ENCODE data around the gene PYGM.

Gene PYGM

GRCh38 chr11:64735725-64736259, 24.0 kb downstream of the PYGM start:
- no peak for DNase-seq (ENCODE audit: low read depth, low spot score)

- no peak for DNase-seq (ENCODE audit: low read depth, low spot score)
These were observed 24.7 kb downstream of the PYGM start for GRCh38 chr11:64734811-64735724.

DNA sequence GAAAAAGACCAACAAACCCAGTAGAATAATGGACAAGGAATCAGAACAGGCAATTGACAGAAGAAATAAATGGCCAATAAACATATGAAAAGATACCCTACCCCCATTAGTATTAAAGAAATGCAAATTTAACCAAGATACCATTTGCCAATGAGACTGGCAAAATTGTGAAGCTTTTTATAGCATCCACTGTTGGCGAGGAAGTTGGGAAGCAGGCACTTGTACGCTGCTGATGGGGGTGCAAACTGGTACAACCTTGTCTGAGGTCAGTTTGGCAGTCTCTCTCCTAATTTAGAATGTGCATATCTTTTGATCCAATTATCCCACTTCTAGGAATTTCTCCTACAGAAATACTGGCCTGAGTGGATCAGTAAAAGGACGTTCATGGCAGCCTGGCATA, 28.2 kb downstream of the PYGM start:
- DNase-seq (ENCODE audit: low read depth, low spot score) = no peak

DNA sequence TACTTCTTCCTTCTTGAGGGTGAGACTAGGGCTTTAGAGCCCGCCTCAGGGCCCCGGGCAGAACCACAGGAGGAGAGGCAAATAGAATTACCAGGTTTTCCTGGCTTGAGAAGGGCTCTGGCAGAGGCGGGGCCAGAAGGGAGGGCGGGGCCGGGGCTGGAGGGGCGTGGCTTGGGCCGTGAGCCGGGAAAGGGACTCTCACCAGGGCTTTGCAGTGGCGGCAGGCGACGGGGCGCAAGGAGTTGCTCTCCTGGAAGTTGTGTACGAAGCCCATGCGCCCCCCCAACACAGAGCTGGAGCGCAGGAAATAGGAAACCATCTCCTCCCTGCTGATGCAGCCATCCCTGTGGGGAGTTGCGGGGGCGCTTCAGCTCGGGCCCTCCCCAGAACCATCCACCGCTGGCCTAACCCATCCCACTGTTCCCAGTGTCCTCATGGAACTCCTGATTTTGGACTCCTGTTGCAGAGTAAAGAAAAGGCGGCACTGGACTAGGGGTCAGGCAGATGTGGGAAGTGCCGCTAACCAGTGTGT, 29.9 kb downstream of the PYGM start:
- DNase-seq (ENCODE audit: low read depth, low spot score) = peak; percentile 91

- DNase-seq (ENCODE audit: low read depth, low spot score) = no peak
These were observed 30.9 kb downstream of the PYGM start for GRCh38 chr11:64728757-64729365.

- no peak for DNase-seq (ENCODE audit: low read depth, low spot score)
These were observed 32.8 kb downstream of the PYGM start for GRCh38 chr11:64726867-64727530.

- DNase-seq (ENCODE audit: low read depth, low spot score) = peak; percentile 69
These were observed 33.5 kb downstream of the PYGM start for GRCh38 chr11:64726211-64726641.

DNA sequence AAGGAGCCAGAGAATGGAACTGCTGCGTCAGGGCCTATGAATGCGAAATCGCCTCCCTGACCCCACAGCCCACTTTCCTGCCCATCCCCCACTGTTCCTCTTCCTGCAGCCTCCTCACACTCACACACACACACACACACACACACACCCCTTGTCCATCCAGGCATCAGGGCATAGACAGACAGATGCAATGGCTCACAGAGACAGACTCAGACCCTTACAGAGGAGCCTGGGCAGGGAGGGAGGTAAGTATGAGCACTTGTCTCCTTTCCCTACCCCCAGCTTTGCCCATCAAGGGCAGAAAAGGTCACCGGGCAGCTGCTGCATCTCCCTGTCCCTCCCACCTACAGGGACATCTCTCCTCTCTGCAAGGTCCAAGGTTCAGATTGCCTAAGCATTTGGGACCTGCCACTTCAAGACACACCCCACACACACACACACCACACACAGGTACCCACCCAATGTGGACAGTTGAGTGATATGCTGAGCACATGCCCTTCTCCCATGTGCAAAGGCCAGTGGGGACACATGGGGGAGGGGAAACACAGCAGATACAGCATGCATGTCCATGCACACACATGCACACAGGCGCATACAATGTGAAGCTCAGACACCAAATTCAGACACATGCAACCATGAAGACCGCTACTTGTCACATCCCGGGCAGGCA, 34.8 kb downstream of the PYGM start:
- DNase-seq (ENCODE audit: low read depth, low spot score) = no peak

DNA sequence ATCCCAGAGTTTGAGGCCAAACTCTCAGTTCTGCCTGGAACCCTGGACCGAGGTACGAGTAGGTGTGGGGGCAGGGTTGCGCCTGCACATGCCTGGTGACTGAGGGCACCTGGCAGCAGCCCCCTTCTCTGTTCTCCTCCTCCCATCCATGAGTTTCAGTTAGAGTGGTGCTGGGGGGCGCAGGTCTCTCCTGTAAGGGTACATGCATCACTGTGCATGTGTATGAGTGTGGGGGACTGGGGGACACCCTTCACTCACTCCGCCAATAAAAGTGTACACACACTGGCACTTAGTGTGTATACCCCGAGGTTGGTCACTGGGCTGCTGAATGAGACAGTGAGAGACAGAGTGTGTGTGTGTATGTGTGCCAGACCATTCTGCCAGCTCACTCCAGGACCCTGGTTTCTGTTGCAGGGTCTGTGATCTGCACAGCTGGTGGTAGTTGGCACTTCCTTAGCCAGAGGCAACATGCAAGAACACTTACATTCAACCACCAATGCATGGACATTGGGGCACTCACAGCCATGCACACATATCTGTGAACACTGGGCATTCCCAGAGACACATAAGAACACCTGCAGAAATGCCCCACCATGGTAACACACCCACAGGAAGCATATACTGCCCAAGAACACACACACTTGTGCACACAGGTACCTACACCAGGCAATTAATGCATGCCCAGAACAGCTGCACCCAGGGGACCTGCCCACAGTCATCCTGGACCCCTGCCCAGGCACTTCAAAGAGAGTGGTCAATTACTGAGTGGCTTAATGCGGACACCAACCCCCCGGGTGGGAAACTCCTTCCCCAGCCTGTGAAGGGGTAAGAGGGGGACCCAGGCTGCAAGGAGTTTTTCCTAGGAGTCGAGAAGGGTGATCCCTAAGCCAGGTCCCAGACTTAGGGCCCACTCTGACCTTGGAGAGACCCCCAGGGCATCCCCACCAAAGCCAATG, 35.6 kb downstream of the PYGM start:
- no peak for DNase-seq (ENCODE audit: low read depth, low spot score)

GRCh38 chr11:64723117-64723906, 36.5 kb downstream of the PYGM start, which contains the start of gene NRXN2:
NRXN2 (minus strand) TSS chr11:64723197; CDS start chr11:64713699, 9,498 bp downstream.
- peak; percentile 88 for DNase-seq (ENCODE audit: low read depth, low spot score)

DNA sequence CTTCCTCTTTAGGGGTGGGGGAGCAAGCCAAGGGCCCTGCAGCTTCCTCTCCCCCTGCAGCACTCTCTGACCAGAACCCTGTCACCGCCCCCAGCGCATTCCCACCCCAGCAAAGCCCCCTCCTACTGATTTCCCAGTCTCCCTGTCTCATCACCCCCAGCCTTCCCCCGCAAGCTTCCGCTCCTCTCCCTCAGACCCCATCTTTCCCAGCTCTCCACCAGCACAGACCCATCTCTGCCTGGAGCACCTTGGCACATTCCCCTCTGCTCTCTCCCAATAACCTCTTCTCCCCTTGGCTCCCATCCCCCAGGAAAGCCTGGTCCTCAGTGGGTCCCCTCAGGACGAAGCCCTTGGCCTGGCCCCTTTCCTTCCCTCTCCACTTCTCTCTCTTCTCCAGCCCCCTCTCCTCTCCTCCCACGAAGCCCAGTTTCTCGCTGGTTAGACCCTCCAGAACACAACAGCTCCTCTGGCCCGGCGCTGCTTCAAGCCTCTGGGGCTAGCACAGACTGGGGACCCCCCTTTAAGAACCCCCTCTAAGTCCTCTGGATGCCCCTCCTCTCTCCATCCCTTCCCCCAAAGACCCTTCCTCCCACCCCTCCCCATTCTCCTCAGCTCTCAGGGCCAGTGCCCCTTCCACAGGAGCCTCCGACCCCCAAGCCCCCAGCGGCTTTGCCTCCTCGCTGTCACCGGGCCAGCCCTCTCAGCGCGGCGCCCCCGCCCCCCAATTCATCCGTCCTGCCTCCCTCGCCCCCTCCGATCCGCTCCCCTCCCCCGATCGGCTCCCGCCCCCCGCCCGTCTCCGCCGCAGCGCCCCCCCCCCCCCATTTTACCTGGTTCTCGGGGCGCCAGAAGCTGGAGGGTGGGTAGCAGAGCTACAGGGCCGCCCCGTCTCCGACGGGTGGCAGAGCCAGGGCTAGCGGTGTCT, 37.4 kb downstream of the PYGM start:
- DNase-seq (ENCODE audit: low read depth, low spot score) = no peak

GRCh38 chr11:64721359-64721699, 38.4 kb downstream of the PYGM start:
- DNase-seq (ENCODE audit: low read depth, low spot score) = no peak

GRCh38 chr11:64720640-64721358, 39.0 kb downstream of the PYGM start:
- DNase-seq (ENCODE audit: low read depth, low spot score) = no peak

DNA sequence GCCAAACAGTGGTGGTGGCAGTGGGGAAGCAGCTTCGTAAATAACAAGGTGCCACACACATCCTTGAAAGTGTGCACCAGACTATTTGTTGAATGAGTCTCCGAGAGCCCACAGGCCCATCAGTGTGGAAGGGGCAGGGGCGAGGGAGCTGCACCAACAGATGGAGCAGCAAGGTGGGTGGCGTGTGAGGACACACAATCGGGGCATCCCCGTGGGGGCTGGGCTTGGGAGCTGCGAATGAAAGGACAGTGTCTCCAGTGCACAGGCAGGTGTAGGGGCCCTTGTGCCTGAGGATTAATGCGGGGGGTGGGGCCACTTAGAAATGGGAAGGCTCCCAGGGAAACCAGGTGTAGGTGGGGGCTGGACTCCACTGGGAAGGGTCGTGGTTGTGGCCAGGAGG, 39.6 kb downstream of the PYGM start:
- no peak for DNase-seq (ENCODE audit: low read depth, low spot score)

- no peak for DNase-seq (ENCODE audit: low read depth, low spot score)
These were observed 40.4 kb downstream of the PYGM start for GRCh38 chr11:64719406-64719805.

DNA sequence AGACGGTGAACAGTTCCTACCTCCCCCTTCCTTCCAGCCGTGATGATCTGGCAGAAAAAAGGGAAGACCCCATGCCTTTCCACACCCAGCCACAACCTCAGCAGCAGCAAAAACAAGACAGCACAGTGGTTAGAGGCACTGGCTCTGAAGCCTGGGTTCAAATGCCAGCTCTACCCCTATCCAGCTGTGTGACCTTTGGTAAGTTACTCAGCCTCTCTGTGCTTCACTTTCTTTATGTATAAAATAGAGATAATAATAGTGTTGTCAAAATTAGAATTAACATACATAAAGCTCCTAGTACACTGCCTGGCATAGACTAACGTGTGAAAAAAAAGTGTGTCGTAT, 41.0 kb downstream of the PYGM start:
- no peak for DNase-seq (ENCODE audit: low read depth, low spot score)

- DNase-seq (ENCODE audit: low read depth, low spot score) = no peak
These were observed 41.5 kb downstream of the PYGM start for GRCh38 chr11:64718084-64718779.
